Activated T-helper 1 cell treated with anti-CD3 and anti-CD28 coated beads, Interleukin-2, amount 50 U/mL, for 16 hours (primary cell): ENCODE measurements around the gene CLEC4D.
"Not testable (repeated sequence)": the region's sequence is repeated elsewhere in the genome, so short reads cannot be mapped to it uniquely, and the experiment has no call there.

Experiments used
- DNase-seq, 2 donors: peaks; one replicate each; pipeline ENCODE4 v3.0.0-alpha.2; 2020; ENCODE audit warnings: low read depth in 1 of 2, low spot score in 1 of 2

CLEC4D gene

DNA sequence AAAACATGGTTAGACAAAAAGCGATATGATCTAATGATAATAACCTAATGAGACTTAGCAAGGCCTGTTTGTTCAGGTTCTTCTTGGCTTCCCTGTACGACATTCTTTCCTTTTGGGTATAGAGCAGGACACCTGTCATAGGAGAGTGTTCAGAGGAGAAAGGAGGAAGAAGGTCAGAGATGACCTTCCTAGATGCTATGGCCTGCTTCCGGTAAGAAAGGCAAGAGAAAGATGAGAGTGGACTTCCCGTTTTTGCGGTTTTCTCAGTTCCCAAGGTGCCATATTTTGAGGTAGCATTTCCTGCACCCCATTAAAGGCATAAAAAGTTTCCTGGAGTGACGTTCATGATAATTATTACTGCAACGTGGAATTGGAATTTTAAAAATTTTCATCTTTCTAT lies 18.7 kb downstream of the CLEC4D start:
- no peak for DNase-seq

DNA sequence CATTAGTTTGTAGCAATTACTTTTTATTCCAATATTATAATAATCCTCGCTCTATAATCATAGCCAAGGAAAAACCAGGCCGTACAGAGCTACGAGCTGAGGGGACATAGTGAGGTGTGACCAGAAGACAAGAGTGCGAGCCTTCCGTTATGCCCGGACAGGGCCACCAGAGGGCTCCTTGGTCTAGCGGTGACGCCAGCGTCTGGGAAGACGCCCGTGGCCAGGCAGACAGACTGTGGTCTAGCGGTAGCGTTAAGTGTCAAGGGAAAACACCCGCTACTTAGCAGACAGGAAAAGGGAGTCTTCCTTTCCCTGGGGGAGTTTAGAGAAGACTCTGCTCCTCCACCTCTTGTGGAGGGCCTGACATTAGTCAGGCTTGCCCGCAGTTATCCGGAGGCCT lies 24.5 kb downstream of the CLEC4D start:
- DNase-seq, result not testable (repeated sequence)

GRCh38 chr12:8540831-8541230 lies 27.5 kb downstream of the CLEC4D start, which contains the start of gene CLEC4E:
TSS of gene CLEC4E (minus strand) at chr12:8540905. CDS start at chr12:8540797, 108 bp downstream.
- DNase-seq, result not testable (repeated sequence)

DNA sequence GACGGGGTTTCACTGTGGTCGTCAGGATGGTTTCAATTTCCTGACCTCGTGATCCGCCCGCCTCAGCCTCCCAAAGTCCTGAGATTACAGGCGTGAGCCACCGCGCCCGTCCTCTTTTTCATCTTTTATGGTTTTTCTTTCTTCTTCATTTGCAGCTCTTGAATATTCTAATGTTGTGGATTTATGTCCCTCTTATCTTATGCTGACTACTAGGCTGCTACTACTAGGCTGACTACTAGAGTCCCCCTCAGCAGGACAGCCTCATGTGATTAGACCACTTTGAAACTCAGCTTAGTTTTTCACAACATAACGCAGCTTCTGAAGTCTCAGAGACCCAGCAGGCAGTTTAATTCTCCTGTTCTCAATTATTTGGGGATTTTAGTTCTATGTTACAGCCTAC lies 28.3 kb downstream of the CLEC4D start:
- DNase-seq, result no peak

DNA sequence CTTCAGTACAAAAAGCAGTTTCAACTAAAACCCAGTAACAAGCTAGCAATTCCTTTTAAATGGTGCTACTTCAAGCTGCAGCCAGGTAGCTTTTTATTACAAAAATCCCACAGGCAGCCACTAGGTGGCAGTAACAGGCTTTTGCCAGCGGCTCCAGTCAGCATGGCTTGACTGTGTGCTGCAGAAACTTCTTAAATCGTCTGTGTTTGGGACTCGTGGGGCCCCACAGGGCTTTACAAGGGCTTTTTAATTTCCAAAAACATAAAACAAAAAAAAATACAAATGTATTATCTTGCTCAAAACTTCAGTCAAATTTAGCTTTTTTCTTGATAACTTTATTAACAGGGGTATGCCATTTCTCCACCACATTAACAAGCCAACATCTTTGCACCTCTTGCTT lies 31.0 kb downstream of the CLEC4D start:
- DNase-seq, result peak; percentile 44 to 63

GRCh38 chr12:8546591-8546990 lies 33.3 kb downstream of the CLEC4D start:
- DNase-seq, result no peak

DNA sequence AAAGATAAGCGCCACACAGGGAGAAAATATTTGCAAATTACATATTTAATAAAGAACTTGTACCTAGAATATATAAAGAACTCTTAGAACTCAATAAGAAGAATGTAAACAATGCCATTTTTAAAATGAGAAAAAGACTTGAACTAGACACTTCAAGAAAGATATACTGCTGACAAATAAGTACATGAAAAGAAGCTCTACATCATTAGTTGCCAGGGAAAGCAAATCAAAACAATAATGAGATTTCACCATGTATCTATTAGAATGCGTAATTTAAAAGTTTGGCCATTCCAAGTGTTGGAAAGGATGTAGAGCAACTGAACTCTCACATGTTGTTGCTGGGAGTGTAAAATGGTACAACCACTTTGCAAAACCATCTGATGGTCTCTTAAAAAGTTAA lies 34.3 kb downstream of the CLEC4D start:
- DNase-seq, result no peak

GRCh38 chr12:8548192-8548591 lies 34.9 kb downstream of the CLEC4D start:
- DNase-seq, result no peak

GRCh38 chr12:8549381-8549780 lies 36.1 kb downstream of the CLEC4D start:
- no peak for DNase-seq

DNA sequence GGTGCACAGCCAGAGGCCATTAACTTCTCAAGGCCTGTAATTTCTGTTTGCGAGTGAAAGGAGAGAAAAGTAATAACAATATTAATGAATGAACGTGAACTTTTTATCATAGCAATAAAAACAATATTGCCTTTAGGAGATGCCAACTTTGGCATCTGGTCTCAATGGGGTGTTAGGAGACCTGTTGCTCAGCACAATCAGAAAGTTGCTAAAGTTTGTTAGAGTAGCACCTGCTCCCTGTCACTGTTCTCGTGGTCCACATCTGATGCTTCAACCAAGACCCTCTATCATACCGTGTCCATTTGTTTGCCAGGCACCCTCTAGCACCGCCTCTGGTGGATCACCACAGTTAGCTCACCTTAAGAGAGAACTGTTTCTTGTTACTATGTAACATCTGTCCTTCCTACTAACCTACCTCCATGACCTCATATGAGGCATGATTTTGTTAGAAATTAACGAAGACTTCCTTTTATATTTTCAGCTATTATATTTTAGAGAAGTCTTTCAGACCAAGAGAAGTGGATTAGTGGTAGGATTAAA lies 39.9 kb downstream of the CLEC4D start:
- no peak for DNase-seq

DNA sequence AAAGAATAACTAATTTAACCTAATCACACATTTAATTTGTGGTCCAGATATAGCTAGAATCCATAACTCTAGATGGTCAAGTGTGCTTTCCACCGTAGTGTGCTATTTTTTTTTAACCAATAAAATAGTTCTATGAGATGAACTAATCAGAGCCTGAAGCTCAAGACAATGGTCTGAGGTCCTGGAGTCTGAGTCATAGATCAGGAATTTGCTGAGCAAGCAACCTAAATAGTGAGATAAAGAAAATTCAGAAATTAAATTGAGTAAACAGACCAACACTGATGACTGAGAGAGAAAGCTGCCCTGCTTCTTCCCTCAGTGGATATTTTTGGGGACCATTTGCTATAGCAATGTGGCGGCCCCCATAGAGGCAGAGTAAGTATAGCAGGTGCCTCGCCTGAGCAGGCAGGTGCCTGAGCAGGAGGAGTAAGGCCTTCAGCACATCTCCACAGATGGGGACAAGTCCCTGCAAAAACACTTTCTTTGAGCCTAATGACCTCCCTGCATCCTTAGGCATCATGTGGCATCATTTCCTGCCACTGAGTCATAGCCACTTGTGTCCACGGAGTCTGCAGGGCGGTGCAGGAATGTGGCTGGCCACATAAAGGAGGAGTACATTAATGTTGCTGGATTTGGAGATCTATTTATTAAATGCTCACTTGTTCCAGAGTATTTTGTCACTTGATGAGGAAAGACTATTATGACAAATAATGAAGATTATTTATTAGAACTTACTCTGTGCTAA lies 41.3 kb downstream of the CLEC4D start:
- no peak for DNase-seq

DNA sequence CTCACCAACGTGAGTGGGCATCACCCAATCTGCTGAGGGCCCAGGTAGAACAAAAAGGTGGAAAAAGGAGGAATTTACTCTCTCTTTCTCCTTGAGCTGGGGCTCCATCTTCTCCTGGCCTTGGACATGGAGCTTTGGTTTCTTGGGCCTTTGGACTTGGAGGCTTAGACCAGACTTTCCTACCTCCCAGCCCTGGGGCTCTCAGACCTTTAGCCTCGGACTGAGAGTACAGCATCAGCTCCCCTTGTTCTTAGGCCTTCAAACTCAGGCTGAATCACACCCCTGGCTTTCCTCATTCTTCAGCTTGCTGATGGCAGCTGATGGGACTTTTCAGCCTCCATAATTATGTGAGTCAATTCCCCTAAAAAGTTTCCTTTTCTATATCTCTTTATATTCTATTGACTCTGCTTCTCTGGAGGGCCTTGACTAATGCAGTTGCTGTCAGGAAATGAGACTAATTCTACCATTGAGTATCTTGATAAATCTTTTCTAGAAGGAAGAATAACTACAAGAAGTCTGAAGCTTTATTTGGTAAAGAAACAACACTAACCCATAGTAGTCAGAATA lies 43.3 kb downstream of the CLEC4D start:
- DNase-seq, result no peak

DNA sequence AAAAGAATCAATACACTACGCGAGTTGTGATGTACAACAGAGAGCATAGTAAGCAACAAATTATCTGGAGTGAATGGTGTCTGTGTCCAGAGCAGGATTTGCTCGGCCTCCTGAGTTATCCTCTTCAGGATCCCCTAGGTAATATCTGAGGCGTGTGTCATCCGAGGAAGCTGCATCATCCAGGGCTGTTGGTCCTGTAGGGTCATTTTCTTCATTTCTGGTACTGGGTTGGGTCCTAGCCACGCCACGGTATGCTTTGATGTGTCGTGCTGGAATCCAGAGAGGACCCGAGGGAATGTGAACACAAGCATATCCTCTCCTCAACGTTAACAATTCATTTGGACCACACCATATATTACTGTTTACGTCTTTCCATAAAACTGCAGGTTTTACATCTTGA lies 46.4 kb downstream of the CLEC4D start:
- DNase-seq, result no peak

GRCh38 chr12:8561011-8561410 lies 47.7 kb downstream of the CLEC4D start:
- DNase-seq, result no peak

GRCh38 chr12:8562310-8562709 lies 49.0 kb downstream of the CLEC4D start:
- no peak for DNase-seq

DNA sequence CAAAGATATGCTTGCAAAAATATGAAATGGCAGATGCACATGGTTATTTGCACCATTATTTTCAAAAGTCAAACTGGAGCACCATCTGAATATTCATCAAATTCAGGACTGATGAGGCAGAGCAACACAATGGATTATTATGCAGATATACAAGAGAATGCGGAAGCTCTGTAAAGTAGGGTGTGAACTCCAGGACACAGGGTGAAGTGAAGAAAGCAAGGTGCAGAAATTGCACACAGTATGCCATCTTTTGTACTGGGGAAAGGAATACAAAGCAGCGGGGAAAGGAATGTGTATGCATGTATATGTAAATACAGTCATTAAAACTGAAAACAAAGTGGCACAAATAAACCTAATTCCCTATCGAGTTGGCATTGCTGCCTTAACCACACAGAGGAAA lies 50.1 kb downstream of the CLEC4D start:
- DNase-seq, result no peak

GRCh38 chr12:8564656-8565055 lies 51.4 kb downstream of the CLEC4D start:
- DNase-seq, result no peak

DNA sequence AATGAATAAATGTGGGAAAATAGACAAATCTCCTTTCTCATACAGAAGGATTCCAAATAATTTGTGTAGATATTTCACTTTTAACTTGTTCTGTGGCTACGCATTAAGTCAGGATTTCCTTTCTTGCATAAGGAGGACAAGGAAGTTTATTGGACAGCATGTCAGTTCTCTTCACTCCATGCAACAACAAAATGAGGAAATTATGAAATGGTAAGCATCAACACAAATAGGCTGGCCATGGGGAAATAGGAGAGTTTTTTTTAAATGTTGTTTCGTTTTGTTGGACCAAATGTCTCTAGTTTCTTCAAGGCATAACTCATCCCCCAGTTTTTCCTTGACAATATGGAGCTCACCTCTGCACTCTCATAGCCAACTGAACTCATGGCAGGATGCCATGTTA lies 52.7 kb downstream of the CLEC4D start:
- DNase-seq, result not testable (repeated sequence)

- DNase-seq, result no peak
Measured at GRCh38 chr12:8566525-8566924, 53.2 kb downstream of the CLEC4D start.
